ENCODE data around the gene MPC1. TPM values are rescaled to one million over a fixed set of nuclear protein-coding genes. Genes with fewer than 3 reads are reported as not detected.
"Not testable (repeated sequence)": the region's sequence is repeated elsewhere in the genome, so short reads cannot be mapped to it uniquely, and the experiment has no call there.

MPC1 gene
- total RNA-seq, 1 donor from 2014 or later = 32.0 TPM

DNA sequence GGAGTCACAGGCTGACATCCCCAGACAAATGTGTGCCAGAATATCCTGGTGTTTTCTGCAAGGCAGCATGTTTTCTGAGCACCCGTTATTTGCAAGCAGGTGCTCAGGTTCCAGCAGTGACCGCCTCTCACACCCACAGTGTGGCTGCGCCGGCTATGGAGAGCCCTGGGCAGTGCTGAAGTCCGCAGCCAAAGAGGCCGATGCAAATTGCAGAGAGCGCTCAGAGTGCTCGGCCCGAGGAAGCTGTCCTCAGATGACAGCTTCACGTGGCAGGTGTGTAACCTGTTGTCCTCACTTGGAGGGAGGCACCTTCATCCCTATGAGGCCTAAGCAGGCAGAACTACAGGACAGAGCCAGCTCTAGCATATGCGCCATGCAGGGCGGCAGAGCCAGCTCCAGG, 23.5 kb upstream of the MPC1 start:
- no peak for DNase-seq (ENCODE audit: low read depth, low spot score)
- no peaks in the 10 kb centered on the region for H3K27me3 Mint-ChIP-seq (ENCODE audit: low read depth)
- H3K4me1 Mint-ChIP-seq = no peaks in the 10 kb centered on the region
- H3K4me3 Mint-ChIP-seq = no peak overlapping the region
- no peaks in the 10 kb centered on the region for H3K9me3 Mint-ChIP-seq
- no peak overlapping the region for H3K27ac Mint-ChIP-seq (ENCODE audit: unreplicated experiment)
- TF ChIP-seq, protein P1, sequence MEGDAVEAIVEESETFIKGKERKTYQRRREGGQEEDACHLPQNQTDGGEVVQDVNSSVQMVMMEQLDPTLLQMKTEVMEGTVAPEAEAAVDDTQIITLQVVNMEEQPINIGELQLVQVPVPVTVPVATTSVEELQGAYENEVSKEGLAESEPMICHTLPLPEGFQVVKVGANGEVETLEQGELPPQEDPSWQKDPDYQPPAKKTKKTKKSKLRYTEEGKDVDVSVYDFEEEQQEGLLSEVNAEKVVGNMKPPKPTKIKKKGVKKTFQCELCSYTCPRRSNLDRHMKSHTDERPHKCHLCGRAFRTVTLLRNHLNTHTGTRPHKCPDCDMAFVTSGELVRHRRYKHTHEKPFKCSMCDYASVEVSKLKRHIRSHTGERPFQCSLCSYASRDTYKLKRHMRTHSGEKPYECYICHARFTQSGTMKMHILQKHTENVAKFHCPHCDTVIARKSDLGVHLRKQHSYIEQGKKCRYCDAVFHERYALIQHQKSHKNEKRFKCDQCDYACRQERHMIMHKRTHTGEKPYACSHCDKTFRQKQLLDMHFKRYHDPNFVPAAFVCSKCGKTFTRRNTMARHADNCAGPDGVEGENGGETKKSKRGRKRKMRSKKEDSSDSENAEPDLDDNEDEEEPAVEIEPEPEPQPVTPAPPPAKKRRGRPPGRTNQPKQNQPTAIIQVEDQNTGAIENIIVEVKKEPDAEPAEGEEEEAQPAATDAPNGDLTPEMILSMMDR (conservative IDR thresholded peaks at IDR 0.05) = no peak
- no peaks in the 10 kb centered on the region for H3K36me3 Mint-ChIP-seq (ENCODE audit: low read depth)

DNA sequence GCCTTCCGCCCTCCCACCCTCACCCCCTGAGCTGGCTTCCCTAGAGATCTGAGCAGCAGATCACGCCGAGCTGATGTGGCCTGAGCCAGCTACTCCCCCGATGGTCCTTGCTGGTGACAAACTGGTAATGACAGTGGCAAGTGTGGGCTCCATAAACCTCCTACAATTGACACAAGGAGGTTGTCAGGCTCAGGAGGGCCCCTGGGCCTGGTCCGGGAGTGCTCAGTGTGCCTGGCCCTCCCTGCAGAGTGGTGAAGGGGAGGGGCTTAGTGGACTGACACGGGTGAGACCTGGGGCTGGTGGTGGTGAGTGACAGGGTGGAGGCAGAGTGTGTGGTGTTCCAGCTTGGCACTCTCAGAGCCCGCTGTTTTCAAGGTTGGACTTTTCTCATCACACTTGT, 22.6 kb upstream of the MPC1 start:
- DNase-seq (ENCODE audit: low read depth, low spot score) = no peak
- Mint-ChIP-seq H3K27me3 (ENCODE audit: low read depth) (no peaks in the 10 kb centered on the region), H3K27ac (ENCODE audit: unreplicated experiment) (no peak overlapping the region), H3K4me1 (no peaks in the 10 kb centered on the region), H3K9me3 (no peaks in the 10 kb centered on the region), H3K4me3 (no peak overlapping the region), H3K36me3 (ENCODE audit: low read depth) (no peaks in the 10 kb centered on the region)
- TF ChIP-seq, protein P1 (conservative IDR thresholded peaks at IDR 0.05) = no peak

DNA sequence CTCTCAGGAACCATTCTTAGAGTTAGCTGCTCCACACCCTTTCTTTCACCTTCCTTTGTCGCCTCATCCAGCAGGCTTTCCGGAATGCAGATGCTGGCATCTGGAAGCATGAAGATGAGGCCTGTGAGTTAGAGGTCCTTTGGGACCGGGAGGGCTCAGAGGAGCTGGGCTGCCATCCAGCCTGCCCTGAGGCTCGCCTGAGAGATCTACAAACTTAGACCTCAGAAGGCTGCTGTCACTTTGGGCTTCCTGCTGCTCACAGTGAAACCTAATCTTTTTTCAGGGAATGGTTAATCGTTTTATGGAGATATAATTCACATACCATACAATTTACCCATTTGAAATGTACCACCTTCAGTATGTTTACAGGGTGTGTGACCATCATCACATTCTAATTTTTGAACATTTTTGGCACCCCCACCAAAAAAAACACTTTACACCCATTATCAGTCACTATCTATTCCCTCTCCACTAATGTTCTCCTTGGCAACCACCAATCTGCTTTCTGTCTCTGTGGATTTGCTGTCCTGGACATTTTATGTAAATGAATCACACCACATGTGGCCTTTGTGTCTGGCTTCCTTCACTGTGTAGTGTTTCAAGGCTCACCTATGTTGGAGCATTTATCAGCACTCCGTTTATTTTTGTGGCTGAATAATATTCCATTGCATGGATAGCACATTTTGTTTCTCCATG, 20.0 kb upstream of the MPC1 start:
- TF ChIP-seq, protein P1 (conservative IDR thresholded peaks at IDR 0.05) = no peak
- DNase-seq (ENCODE audit: low read depth, low spot score) = no peak
- H3K27ac Mint-ChIP-seq (ENCODE audit: unreplicated experiment) = no peak overlapping the region
- no peak overlapping the region for H3K4me3 Mint-ChIP-seq
- H3K9me3 Mint-ChIP-seq = no peaks in the 10 kb centered on the region
- no peaks in the 10 kb centered on the region for H3K36me3 Mint-ChIP-seq (ENCODE audit: low read depth)
- H3K27me3 Mint-ChIP-seq (ENCODE audit: low read depth) = no peaks in the 10 kb centered on the region
- peaks cover 3% of the 10 kb centered on the region for H3K4me1 Mint-ChIP-seq

DNA sequence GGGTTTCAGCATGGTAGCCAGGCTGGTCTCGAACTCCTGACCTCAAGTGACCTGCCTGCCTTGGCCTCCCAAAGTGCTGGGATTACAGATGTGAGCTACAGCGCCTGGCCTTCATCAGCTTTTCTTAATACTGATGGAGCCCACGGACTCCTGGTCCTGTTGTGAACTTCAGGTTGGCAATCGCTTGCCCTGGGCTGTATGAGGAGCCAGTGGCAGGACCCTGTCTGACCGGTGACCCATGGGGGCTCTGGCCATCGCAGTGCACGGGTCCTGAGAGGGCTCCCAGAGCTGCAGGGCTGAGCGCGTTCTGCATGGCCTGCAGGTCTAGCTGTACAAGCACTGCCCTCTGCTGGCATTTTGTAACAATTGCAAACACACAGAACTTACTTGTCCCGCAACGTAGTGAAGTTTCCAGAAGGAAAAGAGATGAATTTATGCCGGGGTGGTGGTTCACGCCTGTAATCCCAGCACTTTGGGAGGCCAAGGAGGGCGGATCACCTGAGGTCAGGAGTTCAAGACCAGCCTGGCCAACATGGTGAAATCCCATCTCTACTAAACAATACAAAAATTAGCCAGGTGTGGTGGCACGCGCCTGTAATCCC, 18.0 kb upstream of the MPC1 start:
- H3K27me3 Mint-ChIP-seq (ENCODE audit: low read depth); H3K27ac Mint-ChIP-seq (ENCODE audit: unreplicated experiment); H3K4me1 Mint-ChIP-seq; H3K36me3 Mint-ChIP-seq (ENCODE audit: low read depth); H3K9me3 Mint-ChIP-seq; H3K4me3 Mint-ChIP-seq: not testable (repeated sequence)
- TF ChIP-seq, protein P1 (conservative IDR thresholded peaks at IDR 0.05) = peak; percentile 78
- DNase-seq (ENCODE audit: low read depth, low spot score) = peak; percentile 59

DNA sequence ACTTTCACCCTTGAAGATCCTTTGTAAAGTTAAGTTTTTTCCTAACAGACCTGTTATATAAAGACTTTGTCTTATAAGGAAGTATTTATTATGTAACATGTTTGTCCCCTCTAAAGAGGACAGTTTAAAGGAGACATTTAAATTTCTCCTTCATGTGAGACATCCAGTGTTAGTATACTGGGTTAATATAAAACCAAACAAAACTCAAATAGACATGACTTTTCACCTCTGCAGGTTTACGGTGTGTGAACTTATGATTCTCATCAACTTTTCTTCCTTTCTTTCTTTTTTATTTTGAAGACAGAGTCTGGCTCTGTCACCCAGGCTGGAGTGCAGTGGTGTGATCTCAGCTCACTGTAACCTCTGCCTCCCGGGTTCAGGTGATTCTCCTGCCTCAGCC, 17.4 kb upstream of the MPC1 start:
- Mint-ChIP-seq H3K9me3 (no peaks in the 10 kb centered on the region), H3K4me3 (no peak overlapping the region), H3K4me1 (peaks cover 3% of the 10 kb centered on the region), H3K27me3 (ENCODE audit: low read depth) (no peaks in the 10 kb centered on the region), H3K27ac (ENCODE audit: unreplicated experiment) (no peak overlapping the region), H3K36me3 (ENCODE audit: low read depth) (no peaks in the 10 kb centered on the region)
- TF ChIP-seq, protein P1 (conservative IDR thresholded peaks at IDR 0.05) = no peak
- no peak for DNase-seq (ENCODE audit: low read depth, low spot score)
